HG02678 (cell line): Measurements from ENCODE around the gene CDH4.

Experiments used
- ATAC-seq: cut with Tn5 transposase; IDR thresholded peaks from one replicate; pipeline ENCODE4 v1.9.1; 2021; ENCODE audit warnings: mild to moderate bottlenecking, moderate library complexity; ENCODE audit not compliant: unreplicated experiment

CDH4 gene

DNA sequence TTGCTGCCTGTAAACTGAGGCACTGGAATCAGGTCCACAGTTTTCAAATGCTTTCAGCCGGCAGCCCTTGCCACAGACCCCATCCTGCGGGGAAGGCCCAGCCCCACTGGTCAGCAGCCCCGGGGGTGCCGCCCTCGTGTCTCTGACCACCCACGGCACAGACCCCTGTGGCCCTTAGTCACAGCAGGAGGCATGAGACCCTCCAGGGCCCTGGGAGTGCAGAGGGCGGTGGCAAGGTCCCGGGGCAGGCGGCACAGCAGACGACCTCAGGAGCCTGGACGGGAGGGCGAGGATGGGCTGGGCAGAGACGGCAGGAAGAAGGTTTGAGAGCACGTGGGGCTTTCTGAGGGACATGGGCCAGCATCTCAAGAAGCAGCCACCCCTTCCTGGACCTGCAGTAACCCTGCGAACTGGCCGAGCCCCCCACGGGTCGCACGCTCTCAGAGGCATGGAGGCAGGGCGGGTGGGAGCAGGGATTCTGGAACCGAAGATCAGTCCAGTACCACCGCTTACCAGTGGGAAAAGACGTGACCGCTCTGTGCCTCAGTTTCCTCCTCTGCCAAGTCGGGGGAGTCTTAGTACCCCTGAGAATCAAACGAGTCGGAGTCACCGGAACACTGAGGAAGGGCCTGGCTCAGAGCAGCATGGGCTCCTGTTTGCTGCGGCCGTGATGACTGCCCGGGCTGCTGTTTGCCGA, 672.9 kb downstream of the CDH4 start:
- ATAC-seq, result no peak

DNA sequence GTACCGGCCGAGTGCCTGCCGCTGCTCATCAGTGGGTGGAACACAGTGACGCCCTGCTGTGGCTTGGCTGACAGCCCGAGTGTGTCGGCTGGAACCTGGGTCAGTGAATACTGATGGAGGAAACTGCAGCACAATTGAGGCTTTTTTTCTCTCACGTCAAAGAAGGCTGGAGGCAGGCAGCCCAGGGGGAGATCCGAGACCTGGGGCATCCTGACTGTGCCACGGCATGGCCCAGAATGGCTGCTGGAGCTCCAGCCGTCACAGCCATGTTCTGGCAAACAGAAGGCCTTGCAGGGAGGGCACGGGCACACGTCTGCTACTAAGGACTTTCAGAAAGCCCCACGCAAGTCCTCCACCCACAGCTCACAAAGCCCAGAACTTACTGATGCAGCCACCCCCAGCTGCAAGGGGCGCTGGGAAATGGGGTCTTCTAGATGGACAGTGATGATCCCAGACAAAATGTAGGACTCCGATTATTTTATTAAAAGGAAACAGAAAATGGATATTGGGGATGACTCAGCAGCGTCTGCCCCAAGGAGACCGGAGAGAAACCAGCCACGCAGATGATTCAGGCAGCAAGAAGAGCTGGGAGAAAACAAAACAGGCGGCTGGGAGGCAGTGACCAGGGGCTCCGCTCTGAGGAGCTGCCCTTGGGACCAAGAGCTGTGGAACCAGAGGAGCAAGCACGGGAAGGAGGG, 673.6 kb downstream of the CDH4 start:
- no peak for ATAC-seq

DNA sequence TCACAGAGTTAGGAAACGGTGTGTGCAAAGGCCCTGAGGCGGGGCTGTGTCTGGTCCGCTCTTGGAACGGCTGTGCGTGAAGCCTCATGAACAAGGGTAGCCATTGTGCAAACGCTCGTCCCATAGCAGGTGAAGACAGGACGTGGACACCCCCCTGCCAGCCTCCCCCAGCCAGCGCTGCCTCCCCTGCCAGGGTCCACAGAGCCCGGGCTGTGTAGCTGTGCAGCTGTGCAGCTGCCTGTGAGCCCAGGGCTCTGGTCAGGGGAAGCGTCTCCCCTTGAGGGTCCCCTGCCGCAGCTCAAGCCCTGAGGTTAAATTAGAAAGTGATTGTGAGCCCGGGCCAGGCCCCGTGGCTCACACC, 674.2 kb downstream of the CDH4 start:
- ATAC-seq, result no peak

DNA sequence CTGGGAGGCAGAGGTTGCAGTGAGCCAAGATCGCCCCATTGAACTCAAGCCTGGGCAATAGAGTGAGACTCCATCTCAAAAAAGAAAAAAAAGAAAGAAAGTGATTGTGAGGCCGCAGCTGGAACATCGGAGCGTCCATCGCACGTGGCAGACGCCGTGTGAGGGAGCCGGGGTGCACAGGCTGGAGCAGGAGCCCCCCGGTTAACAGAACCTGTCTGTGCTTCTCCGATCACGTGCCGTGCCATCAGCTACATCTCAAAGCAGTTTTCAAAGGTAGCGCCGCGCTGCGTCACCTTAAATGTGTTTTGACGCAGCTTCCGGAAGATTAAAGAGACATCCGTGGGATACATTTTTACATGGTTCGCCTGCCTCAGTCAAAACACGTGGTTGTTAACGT, 674.7 kb downstream of the CDH4 start:
- no peak for ATAC-seq

DNA sequence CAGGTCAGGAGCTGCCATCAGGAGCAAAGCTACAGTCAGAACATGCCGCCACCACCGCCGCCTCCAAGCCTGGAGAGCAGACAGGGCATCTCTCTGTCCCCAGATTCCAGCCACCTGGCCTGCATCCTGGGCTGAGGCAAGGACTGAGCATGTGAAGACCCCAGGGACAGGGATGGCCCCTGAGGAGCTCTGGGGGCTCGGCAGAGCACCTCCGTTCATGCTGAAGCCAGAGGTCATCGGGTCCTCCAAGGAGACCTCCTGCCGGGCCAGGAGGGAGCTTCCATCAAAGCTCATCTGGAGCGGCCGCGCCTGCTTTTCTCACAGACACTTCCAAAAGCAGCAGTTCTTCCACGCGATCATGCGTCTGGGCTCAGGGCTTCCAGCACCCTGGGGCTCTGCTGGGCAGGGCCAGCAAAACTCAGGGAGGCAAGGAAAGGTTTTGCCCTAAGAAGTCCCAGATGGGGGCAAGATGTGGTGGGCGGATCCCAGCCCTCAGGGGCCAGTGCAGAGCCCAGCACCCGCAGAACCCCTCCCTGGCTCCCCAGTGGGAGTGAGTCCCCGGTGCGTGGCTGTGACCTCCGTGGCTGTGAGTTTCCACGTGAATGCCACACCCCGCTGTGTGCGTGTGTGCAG, 675.2 kb downstream of the CDH4 start:
- ATAC-seq, result no peak

DNA sequence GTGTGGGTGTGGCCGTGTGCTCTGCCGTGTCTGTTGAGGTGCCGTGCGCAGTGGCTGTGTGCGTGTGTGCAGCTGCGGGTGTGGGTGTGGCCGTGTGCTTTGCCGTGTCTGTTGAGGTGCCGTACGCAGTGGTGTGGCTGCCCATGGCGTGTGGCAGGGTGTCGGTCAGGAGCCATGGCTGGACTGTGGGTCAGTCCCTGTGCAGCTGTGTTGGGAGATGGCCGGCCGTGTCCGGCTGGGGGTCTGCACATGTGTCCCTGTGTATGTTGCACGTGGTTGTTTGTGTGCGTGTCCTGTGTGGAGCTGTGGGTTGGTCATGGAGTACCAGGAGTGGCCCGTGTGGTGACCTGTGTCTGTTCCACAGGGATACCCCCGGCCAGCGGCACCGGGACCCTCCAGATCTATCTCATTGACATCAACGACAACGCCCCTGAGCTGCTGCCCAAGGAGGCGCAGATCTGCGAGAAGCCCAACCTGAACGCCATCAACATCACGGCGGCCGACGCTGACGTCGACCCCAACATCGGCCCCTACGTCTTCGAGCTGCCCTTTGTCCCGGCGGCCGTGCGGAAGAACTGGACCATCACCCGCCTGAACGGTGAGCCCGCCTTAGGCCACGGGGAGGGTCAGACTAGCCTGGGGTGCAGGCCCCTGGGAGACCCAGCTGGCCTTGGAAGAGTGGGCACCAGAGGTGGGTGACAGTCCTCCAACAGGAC, 675.9 kb downstream of the CDH4 start:
- no peak for ATAC-seq

DNA sequence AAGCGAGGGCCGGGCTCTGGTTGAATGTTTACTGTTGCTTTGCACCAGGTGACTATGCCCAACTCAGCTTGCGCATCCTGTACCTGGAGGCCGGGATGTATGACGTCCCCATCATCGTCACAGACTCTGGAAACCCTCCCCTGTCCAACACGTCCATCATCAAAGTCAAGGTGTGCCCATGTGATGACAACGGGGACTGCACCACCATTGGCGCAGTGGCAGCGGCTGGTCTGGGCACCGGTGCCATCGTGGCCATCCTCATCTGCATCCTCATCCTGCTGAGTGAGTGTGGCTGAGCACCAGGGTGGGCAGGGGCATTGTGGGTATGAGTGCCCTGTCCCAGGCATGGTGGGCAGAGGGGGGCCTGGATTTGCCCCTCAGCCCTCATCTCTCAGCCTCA, 677.5 kb downstream of the CDH4 start:
- ATAC-seq, result no peak

DNA sequence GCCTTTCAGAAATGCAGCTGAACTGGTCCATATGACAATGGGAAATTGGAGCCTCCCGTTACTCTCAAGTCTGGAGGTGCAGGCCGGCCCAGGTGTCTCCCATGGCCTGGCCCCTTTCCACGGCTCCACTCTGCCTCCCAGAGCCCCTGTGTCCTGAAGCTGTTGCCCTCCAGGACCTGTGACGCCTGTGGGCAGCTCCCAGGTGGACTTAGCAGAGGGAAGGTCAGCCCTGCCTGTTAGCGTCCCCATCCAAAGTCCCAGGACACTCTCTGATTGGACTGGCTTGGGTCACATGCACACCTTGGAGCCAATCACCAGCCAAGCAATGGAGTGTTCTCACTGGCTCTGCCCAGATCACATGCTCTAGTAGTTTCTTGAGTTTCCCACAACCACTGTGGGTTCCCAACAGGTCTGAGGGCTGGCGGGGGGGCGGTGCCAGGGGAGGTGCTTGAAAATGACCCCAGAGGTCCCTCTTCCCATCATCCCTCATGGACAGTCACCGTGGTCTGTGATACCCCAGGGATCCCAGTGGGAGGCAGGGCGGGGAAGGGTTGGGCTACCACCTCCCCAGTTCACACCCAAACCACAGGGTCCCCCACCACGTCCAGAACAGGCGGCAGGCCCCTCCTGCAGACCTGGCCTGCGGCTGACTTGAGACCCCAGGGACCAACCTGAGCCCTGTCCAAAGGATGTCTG, 678.1 kb downstream of the CDH4 start:
- ATAC-seq, result no peak

DNA sequence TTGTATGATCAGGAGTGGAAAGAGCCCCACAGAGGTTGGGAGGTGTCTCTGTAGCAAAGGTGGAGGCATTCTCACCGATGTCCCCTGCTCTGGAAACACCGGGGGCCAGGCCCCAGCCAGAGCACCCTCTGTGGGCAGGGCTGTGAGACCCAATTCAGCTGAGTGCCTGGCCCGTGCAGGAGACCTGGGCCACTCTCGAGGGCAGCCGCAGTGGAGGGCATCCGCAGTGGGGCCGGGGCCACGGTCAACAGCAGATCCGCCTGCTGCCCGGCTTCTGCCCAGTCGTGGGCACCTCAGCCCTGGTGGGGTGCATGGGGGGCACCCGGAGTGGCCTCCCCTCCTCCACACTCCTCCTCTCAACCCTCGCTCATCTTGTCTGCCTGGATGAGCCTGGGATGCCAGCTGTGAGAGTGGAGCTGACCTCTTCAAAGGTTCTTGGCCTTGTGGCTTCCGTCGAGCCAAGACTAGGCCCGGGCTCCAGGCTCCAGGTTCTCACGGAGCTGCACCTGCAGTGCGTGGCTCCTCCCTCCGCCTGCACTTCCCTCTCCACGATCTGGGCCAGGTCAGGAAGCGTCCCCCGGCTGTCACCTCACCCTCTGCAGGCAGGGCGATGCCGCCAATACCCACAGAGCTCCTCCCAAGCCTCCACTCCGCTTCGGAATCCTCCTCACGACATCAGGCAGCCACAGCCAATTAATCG, 678.9 kb downstream of the CDH4 start:
- no peak for ATAC-seq

DNA sequence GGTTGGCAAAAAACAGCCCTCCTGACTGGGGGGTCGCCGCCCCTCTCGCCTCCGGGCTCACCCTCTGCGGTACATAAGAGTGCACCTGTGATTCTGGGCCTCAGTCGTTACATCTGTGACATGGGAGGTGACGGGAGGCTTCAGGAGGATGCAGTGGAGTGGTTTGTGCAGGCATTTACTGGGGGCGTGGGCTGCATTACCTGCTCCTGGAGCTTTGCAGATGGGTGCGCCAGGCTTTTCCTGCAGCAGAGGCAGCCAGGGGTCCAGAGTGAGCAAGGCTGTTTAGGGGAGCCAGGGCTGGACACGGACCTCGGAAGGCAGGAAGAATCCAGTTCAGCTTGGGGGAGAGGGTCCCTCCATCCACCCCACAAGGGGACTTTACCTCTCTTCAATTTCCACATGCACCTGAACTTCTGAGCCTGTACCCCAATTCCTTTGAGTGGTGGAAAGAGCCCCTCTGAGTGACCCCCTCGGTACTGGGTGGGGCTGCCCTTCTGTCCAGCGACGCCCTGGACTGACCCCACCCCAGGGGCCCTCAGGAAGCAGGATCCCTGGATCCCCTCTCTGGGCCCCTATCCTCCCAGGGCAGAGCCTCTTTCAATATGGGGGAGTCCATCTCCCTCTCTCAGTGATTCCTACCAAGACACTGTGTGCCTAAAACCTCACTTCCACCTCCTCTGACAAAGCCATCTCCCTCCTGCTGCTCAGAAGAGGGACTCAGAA, 679.6 kb downstream of the CDH4 start:
- ATAC-seq, result no peak

DNA sequence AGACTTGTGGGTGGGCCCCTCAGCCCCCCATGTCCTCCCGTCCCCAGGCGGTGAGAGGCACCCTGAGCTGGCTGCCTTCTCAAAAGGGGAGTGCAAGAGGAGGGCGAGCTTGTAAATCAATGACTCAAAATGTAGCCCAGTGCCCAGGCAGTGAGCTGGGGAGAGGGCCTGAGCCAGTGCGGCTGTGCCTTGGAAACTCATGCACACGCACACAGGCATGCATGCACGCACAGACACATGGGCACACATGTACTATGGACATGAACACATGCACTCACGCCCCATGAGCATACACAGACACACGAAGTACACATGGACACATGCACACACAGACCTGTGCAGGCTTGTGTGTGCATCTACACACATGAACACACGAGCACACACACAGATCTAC, 680.1 kb downstream of the CDH4 start:
- ATAC-seq, result no peak

DNA sequence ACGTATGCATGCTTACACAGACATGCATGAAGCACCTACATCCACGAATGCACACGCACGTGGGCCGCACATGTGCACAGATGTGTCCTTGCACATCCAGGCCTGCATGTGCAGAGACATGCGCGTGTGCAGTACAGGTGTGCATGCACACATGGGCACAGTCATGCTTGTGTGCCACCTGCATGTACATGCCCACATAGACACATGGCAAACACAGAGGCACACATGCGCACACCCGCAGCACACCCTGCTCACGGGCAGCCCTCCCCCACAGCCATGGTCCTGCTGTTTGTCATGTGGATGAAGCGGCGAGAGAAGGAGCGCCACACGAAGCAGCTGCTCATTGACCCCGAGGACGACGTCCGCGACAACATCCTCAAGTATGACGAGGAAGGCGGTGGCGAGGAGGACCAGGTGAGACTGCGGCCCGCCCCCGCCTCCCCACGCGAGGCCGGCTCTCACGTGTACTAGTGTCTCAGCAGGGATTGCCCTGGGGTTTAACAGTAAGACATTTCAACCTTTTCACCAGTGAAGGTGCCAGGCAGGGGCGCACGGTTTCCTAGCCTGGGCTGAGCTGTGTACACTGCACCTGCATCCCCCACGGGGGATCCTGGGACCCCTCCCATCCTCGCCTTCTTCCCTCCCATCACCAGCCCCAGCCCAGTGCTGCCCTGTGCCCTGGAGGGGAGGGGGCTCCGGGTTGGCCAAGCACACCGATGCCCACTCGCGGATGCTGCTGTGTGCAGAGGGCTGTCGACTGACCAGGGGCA, 680.8 kb downstream of the CDH4 start:
- ATAC-seq, result no peak

DNA sequence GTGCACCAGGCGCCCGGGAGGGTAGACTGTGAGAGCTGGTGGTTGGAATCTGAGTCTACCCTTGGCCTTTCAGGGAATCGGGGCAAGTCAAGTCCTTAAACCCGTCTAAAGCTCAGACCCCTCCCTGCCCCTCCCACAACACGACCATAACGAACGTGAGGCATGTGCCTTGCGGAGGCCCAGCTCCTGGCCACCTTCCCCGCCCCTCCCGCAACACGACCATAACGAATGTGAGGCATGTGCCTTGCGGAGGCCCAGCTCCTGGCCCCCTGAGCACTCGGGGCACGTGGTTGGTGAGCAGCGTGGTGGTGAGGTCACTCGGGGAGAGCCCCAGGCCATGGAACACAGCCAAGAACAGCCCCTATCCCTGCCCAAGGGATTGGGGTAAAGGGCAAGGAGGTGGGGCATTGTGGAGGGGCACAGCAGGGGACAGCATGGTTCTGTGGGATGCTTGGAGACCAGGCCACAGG, 681.5 kb downstream of the CDH4 start:
- no peak for ATAC-seq

DNA sequence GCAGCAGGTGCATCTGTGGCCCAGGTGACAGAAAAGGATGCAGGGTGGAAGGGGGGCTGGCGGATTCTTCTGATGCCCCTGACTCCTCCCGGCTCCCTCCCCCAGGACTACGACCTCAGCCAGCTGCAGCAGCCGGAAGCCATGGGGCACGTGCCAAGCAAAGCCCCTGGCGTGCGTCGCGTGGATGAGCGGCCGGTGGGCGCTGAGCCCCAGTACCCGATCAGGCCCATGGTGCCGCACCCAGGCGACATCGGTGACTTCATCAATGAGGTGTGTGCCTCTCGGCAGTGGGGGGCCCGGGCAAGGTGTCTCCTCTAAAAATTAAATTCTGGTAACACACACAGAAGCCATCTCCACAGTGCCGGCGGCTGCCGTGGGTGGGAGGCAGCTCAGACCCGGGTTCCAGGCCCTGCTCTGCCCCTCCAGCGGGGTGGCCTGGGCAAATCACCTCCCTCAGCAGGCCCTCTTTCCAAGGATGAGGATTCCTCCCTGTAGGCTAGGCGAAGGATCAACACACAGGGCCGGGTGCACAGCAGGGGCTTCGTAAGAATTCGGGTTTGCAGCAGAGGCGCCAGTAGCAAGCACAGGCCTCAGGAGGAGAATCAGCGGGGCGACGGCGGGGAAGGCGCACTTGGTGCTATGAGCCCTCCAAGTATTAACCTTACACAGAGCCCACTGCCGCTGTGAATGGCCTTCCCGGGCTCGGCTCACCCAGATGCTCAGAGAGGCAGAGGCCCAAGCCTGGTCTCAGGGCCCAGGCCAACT, 682.1 kb downstream of the CDH4 start:
- ATAC-seq, result no peak

DNA sequence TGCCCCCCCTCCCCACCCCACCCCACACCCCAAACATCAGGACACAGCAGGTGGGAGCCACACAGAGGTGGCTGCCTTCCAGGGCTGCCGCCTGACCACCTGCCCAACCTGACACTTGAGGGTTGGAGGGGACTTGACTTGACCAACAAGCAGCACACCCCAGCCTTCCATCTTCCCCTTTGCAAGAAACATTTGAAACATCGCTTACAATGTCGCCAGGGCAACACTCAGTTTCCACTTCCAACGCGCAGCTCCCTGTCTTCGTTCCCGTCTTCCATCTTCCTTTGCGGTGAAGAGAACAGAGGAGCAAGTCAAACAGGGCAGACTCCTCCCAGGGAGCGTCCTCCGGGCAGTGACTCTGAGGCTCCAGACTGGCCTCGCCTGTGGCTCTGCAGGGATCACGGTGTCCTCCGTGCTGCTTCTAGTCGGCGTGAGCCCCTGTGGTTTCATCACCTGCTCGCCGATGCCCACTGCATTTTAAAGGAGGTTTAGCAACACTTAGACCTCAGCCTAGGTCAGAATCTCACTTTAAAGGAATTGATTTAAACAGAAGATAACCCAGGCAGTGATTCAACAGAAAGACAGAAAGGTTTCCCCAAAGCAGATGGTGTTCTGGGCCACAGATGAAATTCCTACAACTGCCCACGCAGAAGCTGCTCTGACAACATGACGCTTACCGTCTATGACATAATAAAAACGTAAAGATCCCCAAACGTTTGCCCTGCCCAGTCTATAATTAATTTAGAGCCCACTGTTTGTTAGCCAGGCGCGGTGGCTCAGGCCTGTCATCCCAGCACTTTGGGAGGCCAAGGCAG, 682.9 kb downstream of the CDH4 start:
- ATAC-seq, result no peak

DNA sequence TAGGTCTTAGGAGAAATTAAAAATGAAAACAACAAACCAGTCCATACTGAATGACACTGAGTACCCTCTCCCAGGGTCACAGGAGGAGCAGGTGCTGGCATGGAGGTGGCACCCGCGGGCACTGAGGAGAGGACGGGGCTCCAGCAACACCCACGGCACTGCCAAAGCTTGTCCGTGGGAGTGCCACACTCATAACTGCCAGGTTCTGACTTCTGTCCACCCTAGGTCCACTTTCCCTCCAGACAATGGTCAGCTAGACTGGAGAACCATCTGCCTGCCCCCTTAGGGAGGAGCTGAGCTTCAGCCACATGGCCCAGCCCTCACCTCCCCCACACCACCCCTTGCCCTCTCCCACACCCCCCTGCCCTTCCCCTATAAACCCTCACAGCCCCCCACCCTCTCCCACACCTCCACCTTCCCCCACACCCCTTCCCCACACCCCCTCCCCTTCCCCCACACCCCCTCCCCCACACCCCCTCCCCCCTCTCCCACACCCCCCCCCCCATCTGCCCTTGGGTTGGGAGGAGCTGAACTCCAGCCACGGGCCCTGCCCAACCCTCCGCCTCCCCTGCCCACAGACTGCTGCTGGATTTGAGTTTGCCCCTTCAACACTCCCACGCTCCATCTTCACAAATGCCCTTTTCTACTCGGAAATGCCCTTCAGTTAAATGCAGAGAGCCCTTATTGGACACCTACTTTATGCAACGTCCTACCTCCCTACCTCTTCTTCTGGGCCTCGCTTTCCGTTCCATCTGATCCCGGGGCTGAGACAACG, 684.1 kb downstream of the CDH4 start:
- ATAC-seq, result no peak

DNA sequence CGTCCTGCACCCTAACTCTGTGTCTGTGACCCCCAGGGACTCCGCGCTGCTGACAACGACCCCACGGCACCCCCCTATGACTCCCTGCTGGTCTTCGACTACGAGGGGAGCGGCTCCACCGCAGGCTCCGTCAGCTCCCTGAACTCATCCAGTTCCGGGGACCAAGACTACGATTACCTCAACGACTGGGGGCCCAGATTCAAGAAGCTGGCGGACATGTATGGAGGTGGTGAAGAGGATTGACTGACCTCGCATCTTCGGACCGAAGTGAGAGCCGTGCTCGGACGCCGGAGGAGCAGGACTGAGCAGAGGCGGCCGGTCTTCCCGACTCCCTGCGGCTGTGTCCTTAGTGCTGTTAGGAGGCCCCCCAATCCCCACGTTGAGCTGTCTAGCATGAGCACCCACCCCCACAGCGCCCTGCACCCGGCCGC, 684.7 kb downstream of the CDH4 start:
- no peak for ATAC-seq
